Measurements from ENCODE around the gene ITGAL. TPM values are rescaled to one million over a fixed set of nuclear protein-coding genes. Genes with fewer than 3 reads are reported as not detected.

The ITGAL gene
- total and polyA plus RNA-seq, 2 of the 13 experiments (the other 11 are each of a cell fraction or from before 2014, with no cell fraction given), result 0.86 to 1.2 TPM

DNA sequence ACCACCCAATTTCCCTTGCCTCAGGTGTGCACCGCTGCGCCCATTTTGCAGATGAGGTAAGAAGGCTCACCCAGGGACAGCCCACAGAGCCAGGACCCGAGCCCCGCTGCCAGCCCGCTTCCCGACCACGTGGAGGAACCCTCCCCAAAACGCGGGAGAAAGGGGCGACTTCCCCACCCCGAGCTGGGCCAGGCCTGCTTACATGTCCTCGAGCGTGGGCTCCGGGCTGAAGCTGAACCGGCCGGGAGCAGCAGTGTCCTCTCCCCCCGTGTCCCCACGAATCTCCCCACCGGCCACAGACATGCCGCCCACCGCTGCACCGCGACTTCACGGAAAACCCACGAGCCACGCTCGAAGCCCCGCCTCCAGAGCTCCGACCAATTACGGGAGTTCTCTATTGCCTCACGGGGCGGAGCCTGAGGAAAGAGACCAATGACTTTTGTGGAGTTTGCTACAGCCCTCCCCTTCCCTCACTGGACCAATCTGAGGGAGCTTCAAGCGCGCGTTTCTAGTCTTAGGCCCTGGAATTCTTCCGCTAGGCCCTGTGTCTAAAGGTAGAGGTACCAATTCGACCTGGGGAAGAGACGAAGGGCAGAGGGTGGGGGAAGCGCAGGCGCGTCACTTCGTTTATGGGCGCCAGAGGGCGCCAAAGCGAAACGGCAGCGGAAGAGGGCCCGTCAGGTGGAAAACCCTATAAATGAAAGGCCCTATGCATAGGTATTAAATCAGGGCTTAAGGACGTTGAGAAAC, 42.7 kb upstream of the ITGAL start, which contains the start of gene DCTPP1 (continued):
- TF ChIP-seq, protein P1, sequence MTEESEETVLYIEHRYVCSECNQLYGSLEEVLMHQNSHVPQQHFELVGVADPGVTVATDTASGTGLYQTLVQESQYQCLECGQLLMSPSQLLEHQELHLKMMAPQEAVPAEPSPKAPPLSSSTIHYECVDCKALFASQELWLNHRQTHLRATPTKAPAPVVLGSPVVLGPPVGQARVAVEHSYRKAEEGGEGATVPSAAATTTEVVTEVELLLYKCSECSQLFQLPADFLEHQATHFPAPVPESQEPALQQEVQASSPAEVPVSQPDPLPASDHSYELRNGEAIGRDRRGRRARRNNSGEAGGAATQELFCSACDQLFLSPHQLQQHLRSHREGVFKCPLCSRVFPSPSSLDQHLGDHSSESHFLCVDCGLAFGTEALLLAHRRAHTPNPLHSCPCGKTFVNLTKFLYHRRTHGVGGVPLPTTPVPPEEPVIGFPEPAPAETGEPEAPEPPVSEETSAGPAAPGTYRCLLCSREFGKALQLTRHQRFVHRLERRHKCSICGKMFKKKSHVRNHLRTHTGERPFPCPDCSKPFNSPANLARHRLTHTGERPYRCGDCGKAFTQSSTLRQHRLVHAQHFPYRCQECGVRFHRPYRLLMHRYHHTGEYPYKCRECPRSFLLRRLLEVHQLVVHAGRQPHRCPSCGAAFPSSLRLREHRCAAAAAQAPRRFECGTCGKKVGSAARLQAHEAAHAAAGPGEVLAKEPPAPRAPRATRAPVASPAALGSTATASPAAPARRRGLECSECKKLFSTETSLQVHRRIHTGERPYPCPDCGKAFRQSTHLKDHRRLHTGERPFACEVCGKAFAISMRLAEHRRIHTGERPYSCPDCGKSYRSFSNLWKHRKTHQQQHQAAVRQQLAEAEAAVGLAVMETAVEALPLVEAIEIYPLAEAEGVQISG (CRISPR knock-in tag; IDR thresholded peaks at IDR 0.05), result peak; percentile 95
- TF ChIP-seq MYNN (CRISPR knock-in tag; IDR thresholded peaks at IDR 0.05; ENCODE audit: low read depth) (no peak; the same call in 1 of the 2 replicates), ZNF225 (CRISPR knock-in tag; IDR thresholded peaks at IDR 0.05) (peak; percentile 41; the same call in 1 of the 2 replicates), TEAD3 (CRISPR knock-in tag; optimal IDR thresholded peaks at IDR 0.05; ENCODE audit: borderline replicate concordance) (peak; percentile 96), ZFP37 (CRISPR knock-in tag; IDR thresholded peaks at IDR 0.05; ENCODE audit: borderline replicate concordance) (no peak), NCOA1 (CRISPR knock-in tag; IDR thresholded peaks at IDR 0.05) (no peak), PAF1 (CRISPR knock-in tag; IDR thresholded peaks at IDR 0.05) (no peak), FOXO1 (CRISPR knock-in tag; IDR thresholded peaks at IDR 0.05) (no peak), CBX1 (IDR thresholded peaks at IDR 0.05; ENCODE audit: low read depth) (peak; percentile 63), ZNF205 (CRISPR knock-in tag; IDR thresholded peaks at IDR 0.05) (peak; percentile 56; the same call in 1 of the 2 replicates)
- TF ChIP-seq, protein P2, sequence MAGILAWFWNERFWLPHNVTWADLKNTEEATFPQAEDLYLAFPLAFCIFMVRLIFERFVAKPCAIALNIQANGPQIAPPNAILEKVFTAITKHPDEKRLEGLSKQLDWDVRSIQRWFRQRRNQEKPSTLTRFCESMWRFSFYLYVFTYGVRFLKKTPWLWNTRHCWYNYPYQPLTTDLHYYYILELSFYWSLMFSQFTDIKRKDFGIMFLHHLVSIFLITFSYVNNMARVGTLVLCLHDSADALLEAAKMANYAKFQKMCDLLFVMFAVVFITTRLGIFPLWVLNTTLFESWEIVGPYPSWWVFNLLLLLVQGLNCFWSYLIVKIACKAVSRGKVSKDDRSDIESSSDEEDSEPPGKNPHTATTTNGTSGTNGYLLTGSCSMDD (CRISPR knock-in tag; IDR thresholded peaks at IDR 0.05), result no peak
- TF ChIP-seq, protein P3, sequence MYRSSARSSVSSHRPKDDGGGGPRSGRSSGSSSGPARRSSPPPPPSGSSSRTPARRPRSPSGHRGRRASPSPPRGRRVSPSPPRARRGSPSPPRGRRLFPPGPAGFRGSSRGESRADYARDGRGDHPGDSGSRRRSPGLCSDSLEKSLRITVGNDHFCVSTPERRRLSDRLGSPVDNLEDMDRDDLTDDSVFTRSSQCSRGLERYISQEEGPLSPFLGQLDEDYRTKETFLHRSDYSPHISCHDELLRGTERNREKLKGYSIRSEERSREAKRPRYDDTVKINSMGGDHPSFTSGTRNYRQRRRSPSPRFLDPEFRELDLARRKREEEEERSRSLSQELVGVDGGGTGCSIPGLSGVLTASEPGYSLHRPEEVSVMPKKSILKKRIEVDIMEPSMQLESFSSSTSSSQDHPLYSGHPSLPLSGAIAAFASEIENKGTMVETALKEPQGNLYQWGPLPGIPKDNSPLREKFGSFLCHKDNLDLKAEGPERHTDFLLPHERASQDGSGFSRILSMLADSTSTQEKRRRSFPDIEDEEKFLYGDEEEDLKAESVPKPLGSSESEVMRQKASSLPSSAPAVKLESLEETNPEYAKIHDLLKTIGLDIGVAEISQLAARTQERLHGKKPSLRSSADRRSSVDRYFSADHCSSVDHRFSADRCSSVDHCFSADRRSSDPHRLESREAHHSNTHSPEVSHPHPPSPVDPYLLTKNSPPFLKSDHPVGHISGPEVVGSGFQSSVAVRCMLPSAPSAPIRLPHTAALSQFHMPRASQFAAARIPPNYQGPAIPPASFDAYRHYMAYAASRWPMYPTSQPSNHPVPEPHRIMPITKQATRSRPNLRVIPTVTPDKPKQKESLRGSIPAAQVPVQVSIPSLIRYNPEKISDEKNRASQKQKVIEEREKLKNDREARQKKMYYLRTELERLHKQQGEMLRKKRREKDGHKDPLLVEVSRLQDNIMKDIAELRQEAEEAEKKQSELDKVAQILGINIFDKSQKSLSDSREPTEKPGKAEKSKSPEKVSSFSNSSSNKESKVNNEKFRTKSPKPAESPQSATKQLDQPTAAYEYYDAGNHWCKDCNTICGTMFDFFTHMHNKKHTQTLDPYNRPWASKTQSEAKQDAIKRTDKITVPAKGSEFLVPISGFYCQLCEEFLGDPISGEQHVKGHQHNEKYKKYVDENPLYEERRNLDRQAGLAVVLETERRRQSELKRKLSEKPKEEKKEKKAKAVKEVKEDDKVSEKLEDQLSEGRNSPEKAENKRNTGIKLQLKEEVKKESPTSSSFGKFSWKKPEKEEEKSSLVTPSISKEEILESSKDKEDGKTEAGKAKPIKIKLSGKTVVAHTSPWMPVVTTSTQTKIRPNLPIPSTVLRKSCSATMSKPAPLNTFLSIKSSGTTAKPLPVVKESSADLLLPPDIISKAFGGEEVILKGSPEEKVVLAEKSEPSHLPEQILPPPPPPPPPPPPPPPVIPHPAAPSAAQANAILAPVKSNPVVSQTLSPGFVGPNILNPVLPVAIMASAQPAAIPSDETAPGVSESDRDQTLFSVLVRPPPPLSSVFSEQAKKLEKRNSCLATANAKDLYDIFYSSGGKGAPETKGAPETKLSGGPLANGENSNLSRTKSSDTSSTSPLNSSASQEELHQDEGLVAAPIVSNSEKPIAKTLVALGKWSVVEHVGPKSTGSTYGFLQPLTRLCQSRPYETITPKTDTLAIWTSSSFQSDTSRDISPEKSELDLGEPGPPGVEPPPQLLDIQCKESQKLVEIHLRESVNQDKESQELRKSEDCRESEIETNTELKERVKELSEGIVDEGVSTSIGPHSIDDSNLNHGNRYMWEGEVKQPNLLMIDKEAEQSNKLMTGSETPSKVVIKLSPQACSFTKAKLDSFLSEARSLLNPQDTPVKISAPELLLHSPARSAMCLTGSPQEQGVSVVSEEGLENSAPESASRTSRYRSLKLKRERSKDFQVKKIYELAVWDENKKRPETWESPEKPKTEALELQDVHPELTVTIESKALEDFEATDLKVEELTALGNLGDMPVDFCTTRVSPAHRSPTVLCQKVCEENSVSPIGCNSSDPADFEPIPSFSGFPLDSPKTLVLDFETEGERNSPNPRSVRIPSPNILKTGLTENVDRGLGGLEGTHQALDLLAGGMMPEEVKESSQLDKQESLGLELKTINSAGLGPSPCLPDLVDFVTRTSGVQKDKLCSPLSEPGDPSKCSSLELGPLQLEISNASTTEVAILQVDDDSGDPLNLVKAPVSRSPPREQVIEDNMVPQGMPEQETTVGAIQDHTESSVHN (CRISPR knock-in tag; IDR thresholded peaks at IDR 0.05), result peak; percentile 85; the same call in 1 of the 2 replicates
- TF ChIP-seq, protein P4, sequence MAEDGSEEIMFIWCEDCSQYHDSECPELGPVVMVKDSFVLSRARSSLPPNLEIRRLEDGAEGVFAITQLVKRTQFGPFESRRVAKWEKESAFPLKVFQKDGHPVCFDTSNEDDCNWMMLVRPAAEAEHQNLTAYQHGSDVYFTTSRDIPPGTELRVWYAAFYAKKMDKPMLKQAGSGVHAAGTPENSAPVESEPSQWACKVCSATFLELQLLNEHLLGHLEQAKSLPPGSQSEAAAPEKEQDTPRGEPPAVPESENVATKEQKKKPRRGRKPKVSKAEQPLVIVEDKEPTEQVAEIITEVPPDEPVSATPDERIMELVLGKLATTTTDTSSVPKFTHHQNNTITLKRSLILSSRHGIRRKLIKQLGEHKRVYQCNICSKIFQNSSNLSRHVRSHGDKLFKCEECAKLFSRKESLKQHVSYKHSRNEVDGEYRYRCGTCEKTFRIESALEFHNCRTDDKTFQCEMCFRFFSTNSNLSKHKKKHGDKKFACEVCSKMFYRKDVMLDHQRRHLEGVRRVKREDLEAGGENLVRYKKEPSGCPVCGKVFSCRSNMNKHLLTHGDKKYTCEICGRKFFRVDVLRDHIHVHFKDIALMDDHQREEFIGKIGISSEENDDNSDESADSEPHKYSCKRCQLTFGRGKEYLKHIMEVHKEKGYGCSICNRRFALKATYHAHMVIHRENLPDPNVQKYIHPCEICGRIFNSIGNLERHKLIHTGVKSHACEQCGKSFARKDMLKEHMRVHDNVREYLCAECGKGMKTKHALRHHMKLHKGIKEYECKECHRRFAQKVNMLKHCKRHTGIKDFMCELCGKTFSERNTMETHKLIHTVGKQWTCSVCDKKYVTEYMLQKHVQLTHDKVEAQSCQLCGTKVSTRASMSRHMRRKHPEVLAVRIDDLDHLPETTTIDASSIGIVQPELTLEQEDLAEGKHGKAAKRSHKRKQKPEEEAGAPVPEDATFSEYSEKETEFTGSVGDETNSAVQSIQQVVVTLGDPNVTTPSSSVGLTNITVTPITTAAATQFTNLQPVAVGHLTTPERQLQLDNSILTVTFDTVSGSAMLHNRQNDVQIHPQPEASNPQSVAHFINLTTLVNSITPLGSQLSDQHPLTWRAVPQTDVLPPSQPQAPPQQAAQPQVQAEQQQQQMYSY (CRISPR knock-in tag; IDR thresholded peaks at IDR 0.05), result no peak
